Stimulated activated CD8-positive, alpha-beta memory T cell treated with anti-CD3 and anti-CD28 coated beads, Interleukin-2, amount 100 ng/mL, for 48 hours (primary cell): ENCODE results near the gene PMEL.
"Not testable (repeated sequence)": the region's sequence is repeated elsewhere in the genome, so short reads cannot be mapped to it uniquely, and the experiment has no call there.

ENCODE experiments used
- DNase-seq, 2 donors: peaks; one replicate each; pipeline ENCODE4 v3.0.0-alpha.2; 2020; ENCODE audit warnings: low read depth in 2 of 2

Gene PMEL

DNA sequence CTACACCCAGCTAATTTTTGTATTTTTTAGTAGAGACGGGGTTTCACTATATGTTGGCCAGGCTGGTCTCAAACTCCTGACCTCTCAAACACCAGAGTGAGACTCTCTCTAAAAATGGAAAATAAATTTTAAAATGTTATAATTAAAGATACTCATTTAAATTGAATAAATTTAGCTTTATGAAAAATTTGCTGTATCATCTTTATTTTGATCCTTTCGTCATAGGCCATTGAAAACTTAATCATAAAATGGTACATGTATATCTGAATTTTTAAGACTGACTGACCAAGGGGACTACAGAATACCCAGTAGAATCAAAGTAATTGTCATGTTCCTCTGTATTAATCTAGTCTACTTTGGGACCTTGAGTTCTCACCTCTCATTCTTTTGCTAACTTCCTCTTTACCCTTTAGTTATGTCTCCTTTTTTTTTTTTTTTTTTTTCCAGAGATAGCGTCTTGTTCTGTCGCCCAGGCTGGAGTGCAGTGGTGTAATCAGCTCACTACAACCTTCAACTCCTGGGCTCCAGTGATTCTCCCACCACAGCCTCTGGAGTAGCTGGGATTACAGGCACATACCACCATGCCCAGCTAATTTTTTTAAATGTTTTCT is 17.5 kb upstream of the PMEL start:
- DNase-seq: no peak

DNA sequence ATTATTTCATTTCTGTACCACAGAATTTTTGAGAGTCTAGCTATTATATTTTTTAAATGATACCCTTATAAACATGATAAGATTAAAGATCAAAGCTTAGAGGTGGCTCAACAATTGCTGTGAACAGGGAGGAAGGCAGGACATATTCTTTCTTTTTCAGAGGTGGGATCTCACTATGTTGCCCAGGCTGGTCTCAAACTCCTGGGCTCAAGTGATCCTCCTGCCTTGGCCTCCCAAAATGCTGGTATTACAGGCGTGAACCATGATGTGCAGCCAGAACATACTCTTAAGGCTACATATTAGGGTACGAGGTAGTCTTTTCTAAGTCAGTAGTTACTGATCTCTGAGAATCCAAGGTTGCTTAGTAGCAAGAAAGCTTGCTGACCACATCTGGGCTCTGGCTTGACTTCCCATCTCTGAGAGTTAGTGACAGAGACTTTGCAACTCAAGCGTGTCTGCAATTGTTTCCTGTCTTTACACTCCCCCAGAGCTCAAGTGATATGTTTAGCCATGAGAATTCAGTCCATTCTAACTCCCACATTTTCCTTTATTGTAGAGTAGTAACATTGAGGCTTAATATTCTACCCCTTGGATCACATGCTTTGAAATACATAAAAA is 16.6 kb upstream of the PMEL start:
- DNase-seq: no peak

DNA sequence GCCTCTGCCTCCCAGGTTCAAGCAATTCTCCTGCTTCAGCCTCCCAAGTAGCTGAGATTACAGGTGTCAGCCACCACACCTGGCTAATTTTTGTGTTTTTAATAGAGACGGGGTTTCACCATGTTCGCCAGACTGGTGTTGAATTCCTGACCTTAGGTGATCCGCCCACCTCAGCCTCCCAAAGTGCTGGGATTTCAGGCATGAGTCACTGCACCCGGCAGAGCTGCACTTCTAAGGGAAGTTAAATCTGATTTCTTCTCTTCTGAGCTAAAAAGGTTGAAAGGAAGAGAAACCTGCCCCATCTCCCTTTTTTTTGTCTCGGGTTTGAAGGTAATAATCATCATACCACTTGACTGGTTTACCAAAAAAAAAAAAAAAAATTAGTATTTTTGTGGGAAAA is 16.0 kb upstream of the PMEL start:
- not testable (repeated sequence) for DNase-seq

DNA sequence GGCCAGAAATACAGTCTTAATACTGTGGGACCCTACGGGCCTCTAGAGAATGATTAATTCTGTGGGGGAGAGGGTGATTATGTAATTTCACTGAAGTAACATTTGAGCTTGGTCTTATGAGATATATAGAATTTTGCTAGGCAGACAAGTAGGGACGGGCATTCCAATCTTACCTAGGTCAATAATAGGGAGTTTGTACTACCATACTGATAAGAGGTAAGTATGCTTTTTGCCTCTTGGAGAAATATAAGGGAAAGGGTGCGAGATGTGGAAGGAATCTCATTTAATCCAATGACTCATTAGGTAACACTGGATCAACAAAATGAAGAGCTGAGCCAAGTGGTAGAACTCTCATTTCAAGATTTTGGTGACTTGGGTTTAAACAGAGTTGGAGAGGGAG is 13.2 kb upstream of the PMEL start:
- DNase-seq: no peak

DNA sequence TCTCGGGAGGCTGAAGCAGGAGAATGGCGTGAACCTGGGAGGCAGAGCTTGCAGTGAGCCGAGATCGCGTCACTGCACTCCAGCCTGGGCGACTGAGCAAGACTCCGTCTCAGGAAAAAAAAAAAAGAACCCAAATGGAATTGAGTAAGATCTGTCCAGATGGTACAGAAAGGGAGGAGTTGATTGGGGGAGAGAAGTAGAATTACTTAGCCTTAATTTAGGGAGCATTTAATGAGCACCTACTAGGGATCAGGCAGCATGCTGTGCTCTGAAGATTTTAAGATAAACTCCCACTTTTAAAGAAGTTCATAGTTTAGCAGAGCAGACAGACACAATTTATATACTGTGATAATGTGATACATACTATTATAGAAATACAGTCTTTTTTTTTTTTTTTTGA is 12.6 kb upstream of the PMEL start:
- DNase-seq: no peak

DNA sequence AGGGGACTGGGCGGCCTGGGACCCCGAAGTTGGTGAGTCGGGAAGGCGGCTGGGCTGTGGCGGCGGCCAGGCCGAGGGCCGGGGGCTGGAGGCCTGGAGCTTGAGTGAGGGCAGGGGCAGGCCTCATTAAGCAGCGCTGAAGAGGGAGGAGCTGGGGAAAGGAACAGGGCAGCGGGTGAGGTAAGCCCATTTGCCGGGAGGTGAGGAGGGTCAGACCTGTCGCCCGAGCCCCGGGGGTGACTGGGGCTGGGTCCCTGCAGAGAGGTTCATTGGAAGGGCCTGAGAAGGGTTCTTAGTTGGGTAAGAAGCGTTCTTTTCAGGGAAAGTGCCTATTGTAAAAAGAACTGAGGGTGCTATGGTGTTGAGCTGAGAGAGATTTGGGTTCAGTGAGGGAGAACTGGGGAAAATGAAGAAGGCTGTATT is 8.5 kb upstream of the PMEL start:
- DNase-seq: peak in 1 of 2 donors; percentile 11

DNA sequence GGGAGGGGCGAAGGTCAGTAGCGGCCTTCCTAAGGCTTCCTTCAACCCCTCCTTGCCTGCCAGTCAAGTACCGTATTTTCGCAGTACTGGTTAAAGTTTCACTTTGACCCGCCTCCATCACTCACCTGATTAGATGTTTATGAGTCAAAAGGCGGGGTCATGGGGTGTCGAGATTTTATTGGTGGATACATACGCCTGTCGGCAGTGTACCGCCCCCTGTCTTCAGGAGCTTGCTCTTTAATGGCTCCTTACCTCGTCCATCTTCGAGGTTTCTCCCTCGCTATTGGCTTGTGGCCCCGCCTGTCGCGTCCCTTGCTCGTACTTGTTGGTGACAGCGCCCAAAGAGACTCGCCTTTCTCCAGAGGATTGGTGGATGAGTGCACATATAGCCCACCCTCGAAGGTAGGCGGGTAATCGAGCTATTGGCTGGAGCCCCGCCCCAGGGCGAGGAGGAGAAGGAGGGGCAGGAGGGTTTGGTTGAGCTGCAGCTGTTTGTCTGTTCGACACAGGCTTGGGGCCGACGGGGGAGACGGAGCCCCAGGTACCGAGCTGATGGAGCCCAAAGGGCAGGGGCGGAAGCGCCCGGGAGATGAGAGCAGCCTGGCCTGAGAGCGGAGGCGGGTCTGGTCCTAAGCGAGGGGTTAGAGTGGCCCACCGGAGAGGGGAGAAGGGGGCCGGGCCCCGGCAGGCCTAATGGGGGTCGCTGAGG is 7.9 kb upstream of the PMEL start, which contains the start of gene RAB5B:
Gene RAB5B (plus strand): TSS at position 480 of the 709 bp plus-strand sequence. CDS start 12,883 bp downstream, outside the sequence.
- DNase-seq: peak; percentile 90 to 96

DNA sequence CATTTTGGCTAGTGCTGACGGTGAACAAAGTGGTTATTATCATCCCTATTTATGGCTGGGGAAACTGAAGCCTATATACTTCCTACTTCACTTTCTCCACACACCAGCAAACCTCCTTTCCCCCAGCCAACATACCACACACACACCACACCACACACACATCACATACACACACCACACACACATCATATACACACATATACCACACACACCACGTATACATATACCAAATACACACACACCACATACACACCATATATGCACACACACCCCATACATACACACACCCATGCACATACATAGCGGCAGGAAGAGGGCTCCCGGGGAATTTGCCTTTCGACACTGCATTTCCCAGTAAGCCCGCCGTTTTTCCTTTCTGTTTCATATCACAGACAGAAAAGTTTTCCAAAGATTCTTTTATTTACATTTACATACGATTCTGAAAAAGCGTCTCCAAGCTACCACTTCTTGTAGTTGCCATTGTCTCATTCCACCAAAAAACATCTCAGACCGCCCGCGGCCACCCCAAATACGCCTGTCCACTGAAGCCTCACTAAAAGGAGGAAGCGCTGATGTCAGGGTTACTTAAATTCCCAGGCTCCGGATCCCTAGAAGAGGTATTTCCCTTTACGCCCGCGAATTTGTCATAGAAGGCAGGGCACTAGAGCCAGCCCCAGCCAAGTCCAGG is 7.2 kb upstream of the PMEL start:
- DNase-seq: no peak

DNA sequence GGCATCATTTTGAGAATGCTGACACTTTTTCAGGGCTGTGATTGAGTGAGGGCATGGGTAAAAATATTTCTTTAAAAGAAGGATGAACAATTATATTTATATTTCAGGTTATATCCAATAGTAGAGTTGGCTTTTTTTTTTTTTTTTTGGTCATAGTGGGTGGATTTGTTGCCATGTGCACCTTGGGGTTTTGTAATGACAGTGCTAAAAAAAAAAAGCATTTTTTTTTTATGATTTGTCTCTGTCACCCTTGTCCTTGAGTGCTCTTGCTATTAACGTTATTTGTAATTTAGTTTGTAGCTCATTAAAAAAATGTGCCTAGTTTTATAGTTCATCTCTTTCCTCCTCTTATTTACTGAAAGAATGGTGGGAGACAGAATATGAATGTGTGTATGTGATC is 6.6 kb upstream of the PMEL start:
- DNase-seq: no peak

DNA sequence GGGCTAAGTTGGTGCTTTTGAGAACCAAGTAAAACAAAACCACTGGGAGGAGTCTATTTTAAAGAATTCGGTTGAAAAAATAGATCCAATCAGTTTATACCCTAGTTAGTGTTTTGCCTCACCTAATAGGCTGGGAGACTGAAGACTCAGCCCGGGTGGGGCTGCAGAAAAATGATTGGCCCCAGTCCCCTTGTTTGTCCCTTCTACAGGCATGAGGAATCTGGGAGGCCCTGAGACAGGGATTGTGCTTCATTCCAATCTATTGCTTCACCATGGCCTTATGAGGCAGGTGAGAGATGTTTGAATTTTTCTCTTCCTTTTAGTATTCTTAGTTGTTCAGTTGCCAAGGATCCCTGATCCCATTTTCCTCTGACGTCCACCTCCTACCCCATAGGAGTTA is 6.2 kb upstream of the PMEL start:
- DNase-seq: no peak

DNA sequence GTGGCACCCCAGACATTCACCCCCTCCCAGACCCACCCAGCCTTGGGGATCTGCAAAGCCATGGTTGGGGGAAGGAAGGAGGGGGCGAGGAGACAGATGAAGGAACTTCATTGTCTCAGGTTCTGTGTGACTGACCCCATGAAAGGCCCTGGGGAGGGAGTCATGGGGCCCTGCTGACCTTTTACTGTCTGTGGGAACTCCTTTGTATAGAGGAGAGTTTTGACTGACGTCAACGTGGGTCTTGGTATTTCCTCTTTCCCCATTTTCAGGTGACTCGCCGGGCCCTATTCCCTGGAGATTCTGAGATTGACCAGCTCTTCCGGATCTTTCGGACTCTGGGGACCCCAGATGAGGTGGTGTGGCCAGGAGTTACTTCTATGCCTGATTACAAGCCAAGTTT is 4.9 kb upstream of the PMEL start:
- no peak for DNase-seq

DNA sequence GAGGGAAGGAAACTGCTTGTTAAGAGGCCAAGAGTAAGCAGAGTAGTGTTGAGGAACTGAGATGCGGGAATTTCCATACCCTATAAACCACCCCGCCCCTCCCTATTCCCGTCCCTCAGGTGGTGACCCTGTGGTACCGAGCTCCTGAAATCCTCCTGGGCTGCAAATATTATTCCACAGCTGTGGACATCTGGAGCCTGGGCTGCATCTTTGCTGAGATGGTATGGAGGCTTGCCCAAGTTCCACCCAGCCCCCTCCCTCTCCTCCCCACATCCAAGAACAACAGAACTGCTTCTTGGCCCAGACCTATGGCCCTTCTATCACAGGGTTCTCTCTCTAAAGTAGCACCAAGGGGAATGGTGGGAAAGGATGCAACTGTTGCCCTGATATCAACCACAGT is 3.5 kb upstream of the PMEL start:
- no peak for DNase-seq

DNA sequence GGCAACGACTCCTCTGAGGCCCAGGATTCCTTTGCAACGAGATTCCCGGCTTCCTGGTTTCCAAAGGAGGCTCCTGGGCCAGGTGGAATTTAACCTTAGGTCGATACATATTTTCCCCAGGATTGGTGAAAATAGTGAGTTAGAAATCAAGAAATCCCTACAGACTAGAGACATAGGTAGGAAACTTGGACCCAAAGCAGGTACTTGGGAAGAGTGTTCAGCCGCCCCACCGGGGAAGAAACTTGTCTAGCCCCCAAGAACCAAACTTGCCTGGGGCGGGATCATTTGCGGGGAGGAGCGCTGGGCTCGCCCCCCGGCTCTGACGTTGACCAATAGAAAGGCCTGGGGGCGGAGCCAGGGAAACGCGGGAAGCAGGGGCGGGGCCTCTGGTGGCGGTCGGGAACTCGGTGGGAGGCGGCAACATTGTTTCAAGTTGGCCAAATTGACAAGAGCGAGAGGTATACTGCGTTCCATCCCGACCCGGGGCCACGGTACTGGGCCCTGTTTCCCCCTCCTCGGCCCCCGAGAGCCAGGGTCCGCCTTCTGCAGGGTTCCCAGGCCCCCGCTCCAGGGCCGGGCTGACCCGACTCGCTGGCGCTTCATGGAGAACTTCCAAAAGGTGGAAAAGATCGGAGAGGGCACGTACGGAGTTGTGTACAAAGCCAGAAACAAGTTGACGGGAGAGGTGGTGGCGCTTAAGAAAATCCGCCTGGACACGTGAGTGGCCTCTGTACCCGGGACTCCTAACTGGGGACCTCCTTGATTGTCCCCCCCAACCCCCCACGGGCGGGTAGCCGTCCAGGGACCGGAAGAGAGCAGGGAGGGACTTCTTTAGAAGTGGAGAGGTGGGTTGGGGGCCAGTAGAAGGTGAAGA is 803 bp upstream of the PMEL start, which contains the start of gene CDK2:
Gene CDK2 (plus strand): TSS at position 423 of the 874 bp plus-strand sequence. CDS start 179 bp downstream, at position 602.
- peak; percentile 89 to 94 for DNase-seq

DNA sequence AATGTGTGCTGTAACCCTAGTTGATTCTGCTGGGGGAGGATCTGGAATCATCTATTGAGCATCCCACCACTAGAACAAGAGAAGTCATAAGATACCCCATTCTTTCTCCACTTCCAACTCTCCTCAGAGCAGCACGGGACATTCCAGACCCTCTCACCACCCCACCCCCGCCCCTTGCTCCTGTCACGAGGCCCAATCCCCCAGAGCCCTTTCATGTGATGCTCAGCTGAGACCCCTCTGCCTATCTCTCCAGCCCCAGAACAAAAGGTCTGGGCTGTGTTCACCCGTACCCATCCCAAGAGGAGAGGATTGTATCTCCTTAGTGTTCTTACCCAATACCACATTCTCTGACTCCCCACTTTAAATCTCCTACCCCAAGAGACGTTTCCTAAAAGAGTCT is 602 bp downstream of the PMEL start:
- DNase-seq: no peak

DNA sequence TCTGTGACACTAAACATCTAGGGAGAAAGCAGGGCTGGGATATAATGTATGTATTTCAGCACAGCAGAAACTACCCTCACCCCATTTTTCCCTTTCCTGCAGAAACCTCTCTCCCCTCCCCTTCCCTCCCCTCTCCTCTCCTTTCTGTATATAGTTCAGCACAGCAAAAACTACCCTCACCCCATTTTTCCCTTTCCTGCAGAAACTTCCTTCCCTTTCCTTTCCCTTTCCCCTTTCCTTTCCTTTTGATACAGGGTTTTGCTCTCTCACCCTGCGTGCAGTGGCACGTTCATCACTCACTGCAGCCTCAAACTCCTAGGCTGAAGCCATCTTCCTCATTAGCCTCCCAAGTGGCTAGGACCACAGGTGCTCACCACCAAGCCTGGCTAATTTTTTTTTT is 2.1 kb downstream of the PMEL start:
- no peak for DNase-seq

DNA sequence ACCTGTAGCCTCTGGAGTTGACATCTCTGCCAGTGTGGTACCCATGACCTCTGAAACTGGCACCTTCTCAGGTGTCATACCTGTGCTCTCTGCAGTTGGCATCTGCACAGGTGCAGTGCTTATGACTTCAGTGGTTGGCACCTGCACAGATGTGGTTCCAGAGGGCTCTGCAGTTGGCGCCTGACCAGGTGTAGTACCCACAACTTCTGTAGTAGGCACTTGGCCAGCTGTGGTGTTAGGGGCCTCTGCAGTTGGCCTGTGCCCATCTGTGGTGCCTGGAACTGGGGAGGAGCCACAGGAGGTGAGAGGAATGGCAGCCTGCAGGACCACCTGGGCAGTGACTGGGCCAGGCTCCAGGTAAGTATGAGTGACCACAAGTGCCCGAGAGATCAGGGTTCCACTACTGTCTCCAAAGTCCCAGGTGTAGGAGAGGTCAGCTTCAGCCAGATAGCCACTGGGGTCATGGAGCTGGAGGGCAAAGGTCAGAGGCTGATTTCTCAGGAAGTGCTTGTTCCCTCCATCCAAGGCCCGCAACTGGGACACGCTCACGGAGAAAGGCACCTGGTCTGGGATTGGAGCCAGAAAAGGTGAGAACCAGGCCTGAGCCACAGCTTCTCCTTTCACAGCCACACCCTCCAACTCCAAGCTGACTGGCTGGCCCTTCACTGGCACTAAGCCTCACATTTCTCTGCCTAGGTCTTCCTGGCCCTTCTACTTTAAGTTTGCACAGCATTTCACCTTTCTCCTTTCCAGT is 8.6 kb downstream of the PMEL start:
- no peak for DNase-seq

DNA sequence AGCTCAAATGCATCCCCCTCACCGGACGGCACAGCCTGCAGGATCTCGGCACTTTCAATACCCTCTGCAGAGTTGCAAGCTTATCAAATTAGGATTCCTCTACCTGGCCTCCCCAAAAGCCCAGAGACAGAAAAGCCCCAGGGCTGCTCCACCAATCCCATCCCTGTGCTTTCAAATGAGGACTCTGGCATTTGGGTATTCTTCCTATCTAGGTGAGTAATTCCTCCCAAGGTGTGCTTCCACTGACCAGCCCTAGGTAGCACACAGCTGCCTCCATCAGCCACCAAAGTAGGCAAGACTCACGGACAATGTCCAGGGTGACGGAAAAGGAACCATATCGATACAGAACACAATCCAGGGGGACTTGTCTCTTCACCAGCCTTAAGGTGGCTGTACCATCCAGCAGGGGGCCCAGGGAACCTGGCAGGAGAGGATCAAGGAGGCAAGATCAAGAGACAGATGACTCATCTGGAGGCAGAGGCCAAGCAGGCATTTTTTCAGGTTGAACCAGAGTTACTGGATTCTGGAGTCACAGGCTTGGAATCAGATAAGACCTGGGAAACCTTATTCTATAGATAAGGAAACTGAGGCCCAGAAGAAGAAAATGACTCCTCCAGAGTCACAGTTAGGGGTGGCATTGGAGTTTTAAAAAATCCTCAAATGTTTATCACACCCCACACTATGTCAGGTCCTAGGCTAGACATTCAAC is 9.9 kb downstream of the PMEL start:
- peak in 1 of 2 donors; percentile 42 for DNase-seq

DNA sequence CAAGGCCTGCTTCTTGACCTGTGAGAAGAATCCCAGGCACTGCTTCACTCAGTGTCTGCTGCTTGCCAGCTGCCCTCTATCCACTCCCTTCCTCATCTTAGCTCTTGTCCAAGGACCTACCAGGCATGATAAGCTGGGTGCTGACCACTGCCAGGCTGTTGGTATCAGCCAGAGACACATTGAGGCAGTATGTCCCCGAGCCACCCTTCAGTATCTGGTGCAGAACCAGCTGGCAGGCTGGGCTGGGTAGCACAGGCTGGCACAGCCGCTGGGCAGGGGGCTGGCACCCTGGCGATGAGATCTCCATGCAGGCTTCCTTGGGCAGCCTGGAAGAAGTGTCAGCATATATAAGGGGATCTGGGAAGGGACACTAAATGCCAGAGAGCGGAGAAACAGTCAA is 10.5 kb downstream of the PMEL start:
- no peak for DNase-seq

DNA sequence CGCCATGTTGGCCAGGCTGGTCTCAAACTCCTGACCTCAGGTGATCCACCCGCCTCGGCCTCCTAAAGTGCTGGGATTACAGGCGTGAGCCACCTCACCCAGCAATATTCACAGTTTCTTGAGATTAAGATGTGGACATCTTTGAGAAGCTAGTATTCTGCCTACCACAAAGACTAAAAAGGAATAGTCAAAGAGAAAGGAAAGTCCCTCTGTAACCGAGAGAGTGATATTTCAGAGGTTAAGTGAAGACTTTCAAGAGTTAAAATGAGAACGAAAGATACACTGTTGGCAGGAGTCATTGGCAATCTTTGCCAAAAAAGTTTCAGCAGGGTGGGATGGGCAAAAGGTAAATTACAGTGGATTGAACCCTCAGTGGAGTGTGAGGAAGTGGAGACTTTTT is 19.3 kb downstream of the PMEL start:
- no peak for DNase-seq

DNA sequence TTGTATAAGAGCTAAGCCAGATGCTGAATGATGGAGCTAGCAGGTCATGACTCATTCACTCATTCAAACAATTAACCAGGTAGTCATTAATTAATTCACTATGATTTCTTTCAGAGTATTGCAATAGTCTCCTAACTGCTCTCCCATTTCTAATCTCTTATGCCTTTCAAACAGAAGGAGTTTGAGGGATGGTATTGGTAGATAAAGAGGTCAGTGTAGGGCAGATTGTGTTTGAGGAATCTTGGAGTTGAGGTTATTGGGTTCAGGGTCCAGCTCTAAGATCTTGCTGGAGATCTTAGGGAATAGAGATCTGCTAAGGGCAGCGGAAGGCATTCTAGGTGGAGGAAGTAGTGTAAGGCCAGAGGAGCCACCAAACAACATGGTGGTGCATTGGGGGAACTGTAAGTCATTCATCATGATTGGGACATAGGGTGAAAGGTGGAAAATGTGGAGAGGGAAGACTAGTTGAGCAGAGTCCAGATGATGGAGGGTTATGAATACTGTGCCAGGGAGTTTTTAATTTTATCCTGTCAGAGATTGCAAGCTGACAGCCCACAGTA is 23.2 kb downstream of the PMEL start:
- DNase-seq: no peak
